ENCODE measurements around the gene SNX13.

GRCh38 chr7:17912536-17913235, 27.6 kb downstream of the SNX13 start:
- TF ChIP-seq CTCF (IDR thresholded peaks at IDR 0.05) (no peak), EP300 (IDR thresholded peaks at IDR 0.05; ENCODE audit: borderline replicate concordance in 1 of 2, low read depth in 1 of 2, low read length in 1 of 2) (no peak), NFIC (IDR thresholded peaks at IDR 0.05; ENCODE audit: borderline replicate concordance) (no peak)
